Measurements from ENCODE around the gene SLC36A1.

Gene SLC36A1

DNA sequence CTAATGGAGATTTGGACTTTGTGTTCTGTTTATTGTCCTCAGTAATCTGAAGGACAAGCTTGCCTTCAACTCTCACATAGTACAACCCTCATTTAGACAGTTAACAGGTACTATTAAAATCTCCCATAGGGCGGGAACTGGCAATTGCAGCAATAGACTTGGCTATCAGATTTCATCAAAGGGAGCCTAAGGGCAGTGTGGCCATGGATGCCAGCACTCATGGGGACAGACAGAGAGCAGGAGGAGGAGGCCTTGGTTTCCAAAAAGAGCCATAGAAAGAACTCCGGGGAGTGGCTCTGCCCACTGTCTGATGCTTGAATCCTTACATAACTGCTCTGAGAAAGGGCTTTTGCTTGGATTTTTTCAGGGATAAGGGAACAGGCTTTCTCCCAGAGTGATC is 6.8 kb downstream of the SLC36A1 start:
- TF ChIP-seq, protein P1, sequence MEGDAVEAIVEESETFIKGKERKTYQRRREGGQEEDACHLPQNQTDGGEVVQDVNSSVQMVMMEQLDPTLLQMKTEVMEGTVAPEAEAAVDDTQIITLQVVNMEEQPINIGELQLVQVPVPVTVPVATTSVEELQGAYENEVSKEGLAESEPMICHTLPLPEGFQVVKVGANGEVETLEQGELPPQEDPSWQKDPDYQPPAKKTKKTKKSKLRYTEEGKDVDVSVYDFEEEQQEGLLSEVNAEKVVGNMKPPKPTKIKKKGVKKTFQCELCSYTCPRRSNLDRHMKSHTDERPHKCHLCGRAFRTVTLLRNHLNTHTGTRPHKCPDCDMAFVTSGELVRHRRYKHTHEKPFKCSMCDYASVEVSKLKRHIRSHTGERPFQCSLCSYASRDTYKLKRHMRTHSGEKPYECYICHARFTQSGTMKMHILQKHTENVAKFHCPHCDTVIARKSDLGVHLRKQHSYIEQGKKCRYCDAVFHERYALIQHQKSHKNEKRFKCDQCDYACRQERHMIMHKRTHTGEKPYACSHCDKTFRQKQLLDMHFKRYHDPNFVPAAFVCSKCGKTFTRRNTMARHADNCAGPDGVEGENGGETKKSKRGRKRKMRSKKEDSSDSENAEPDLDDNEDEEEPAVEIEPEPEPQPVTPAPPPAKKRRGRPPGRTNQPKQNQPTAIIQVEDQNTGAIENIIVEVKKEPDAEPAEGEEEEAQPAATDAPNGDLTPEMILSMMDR (IDR thresholded peaks at IDR 0.05; ENCODE audit: insufficient read depth, missing control alignments), result no peak
- FAIRE-seq (no peak), DNase-seq (ENCODE audit: insufficient read length, low spot score) (no peak)

DNA sequence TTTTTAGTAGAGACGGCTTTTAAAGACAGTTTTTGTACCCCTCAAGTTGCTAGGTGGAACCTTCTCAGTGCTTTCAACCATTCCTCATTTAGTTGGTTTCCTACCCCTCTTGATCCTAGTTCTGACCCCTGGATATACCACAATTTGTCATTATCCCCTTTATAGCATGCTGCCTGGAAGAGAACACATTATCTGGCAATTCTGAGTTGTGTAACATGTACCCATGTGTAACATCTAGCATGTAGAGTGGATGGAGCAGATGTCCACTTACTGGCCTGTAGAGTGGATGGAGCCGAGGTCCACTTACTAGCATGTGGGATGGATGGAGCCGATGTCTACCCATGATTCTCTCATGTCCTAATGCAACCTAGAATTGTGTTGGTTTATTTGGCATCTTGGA is 7.5 kb downstream of the SLC36A1 start:
- DNase-seq (ENCODE audit: insufficient read length, low spot score) (no peak), FAIRE-seq (no peak)
- TF ChIP-seq, protein P1 (IDR thresholded peaks at IDR 0.05; ENCODE audit: insufficient read depth, missing control alignments), result no peak

DNA sequence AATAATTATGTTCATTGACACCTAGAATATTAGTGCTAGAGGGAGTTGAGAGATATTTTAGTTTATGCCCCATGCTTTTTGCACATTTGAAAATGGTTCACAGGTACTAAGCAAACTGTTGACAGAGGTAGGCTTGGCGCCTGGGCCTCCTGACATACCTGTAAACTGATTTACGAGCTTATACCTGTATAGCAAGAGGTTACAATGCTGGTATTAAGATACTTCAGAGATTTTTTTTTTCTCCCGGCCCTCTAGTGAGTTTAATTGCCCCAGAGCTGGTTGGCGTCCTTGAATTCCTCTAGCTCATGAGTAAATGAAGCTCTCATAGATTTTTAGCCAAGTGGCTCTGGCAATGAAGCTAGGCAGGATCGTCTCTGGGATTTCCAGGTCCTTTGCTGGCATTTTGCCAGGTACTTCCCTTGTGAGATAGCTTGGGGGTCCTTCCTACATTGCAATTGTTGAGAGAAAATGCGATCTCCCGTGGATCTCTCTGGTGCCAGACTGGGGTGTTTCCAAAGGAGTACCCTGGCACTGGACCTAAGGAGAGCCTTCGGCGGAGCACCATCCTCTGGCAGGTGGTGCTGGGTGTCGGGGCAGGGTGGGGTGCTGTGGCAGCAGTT is 9.0 kb downstream of the SLC36A1 start:
- DNase-seq (ENCODE audit: insufficient read length, low spot score), result no peak
- TF ChIP-seq, protein P1 (IDR thresholded peaks at IDR 0.05; ENCODE audit: insufficient read depth, missing control alignments), result no peak
- no peak for FAIRE-seq

DNA sequence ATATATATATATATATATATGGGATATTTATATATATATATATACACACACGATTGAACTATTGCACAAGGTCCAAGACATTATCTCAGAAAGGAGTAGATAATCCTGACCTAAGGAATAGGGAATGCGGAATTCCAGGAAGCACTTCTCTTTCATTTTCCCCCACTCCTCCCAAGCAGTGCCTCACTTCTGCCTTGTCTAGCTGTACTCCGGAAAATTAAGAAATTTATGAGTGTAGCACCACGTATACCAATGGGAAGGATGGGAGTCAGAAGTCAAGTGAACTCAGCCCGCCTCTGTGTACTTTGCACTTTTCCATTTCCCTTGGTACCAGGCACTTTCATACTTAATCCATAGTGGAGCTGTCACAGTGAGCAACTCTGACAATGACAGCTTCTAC is 10.9 kb downstream of the SLC36A1 start:
- no peak for DNase-seq (ENCODE audit: insufficient read length, low spot score)
- FAIRE-seq, result no peak
- TF ChIP-seq, protein P1 (IDR thresholded peaks at IDR 0.05; ENCODE audit: insufficient read depth, missing control alignments), result no peak

DNA sequence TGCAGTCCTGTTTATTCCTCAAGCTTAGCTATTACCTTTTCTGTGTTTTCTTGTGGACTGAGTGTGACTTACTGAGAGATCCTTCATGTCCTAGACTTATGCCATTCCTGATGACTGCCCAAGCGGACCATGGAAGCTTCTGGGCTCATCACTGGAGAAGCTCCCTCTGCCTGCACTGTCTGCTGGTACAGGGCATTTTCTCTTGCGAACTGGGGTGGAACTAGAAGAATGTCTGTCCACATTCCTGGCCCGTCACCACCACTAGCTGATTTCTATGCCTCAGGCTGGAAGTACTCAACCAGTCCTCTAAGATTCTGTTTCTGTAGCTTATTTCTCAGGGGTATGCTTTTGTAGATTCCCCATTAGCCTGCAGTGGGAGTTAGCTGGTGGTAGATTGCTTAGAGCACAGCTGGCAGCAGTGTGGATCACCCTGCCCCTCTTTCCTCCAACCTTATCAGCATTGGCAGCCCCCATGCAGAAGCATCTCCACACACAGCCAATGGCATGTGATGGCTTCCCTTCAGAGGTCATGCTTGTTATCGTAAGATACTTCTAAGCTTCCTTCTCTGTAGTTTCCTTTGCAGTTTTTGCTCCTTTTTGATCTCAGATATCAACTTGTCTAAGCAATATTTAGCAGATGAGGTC is 12.4 kb downstream of the SLC36A1 start:
- DNase-seq (ENCODE audit: insufficient read length, low spot score), result no peak
- FAIRE-seq, result no peak
- TF ChIP-seq, protein P1 (IDR thresholded peaks at IDR 0.05; ENCODE audit: insufficient read depth, missing control alignments), result no peak

DNA sequence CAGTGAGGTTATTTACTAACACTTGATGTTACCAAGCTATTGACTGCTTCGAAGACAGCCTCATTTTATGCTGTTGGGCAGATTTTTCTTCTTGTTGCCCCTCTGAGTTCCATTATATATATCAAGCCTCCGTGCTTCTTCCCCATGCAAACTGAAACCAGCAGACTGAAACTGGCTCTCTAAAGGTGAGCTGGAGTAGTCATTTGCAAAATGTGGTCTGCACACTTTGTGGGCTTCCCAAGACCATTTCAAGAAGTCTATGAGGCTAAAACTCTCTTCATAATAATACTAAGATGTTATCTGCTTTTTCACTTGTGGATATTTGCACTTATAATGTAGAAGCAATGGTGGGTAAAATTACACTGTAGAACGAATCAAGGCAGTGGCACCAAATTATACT is 13.9 kb downstream of the SLC36A1 start:
- FAIRE-seq (no peak), DNase-seq (ENCODE audit: insufficient read length, low spot score) (no peak)
- TF ChIP-seq, protein P1 (IDR thresholded peaks at IDR 0.05; ENCODE audit: insufficient read depth, missing control alignments), result no peak
